K562 (cell line): Measurements from ENCODE around the gene CMSS1. TPM values are rescaled to one million over a fixed set of nuclear protein-coding genes. Genes with fewer than 3 reads are reported as not detected.
"Not testable (repeated sequence)": the region's sequence is repeated elsewhere in the genome, so short reads cannot be mapped to it uniquely, and the experiment has no call there.

Experiments used
- ATAC-seq: fragments of 200-7000 bp; cut with Tn5 transposase; 3 replicates; pipeline ENCODE4 v1.9.1; 2020; ENCODE audit warnings: moderate library complexity
- BruUV-seq: library from RNA; stranded (reverse); fragments of 400-500 nt; replicated peaks from 2 replicates; lab custom pipeline; 2021; lab: Mats Ljungman, UMichigan
- CTCF ChIA-PET: fragments of 300-600 bp; formaldehyde crosslinking; extraction: SDS; loops from one replicate; lab custom pipeline; 2021; ENCODE audit warnings: low intra/inter-chr PET ratio; lab: Yijun Ruan, JAX
- POLR2A ChIA-PET: fragments of 300-600, 350-650 bp; sonication (Branson Sonifier 250); formaldehyde crosslinking; extraction: SDS; loops from one replicate; lab custom pipeline; 2021; ENCODE audit warnings: antibody characterized with exemption, inconsistent platforms; lab: Yijun Ruan, JAX
- DNase-seq, 4 experiments: peaks; one replicate each; pipeline versions ENCODE4 v3.0.0 to v3.0.0-alpha.2; 2011 to 2018; ENCODE audit warnings: low spot score in 3 of 4, mixed read lengths in 3 of 4; ENCODE audit errors: extremely low read depth in 1 of 4
- FAIRE-seq: peaks from 2 replicates; lab custom pipeline; 2011; peaks lifted over from hg19 to GRCh38; lab: Jason Lieb, UNC
- H2AFZ ChIP-seq: 2 replicates; pipeline ENCODE4 v1.6.0; 2011; ENCODE audit warnings: low read depth, low read length, control low read depth, inconsistent platforms
- H3K27ac ChIP-seq: fragments of 200-600 bp; 3 replicates; pipeline ENCODE4 v1.8.0; 2011; ENCODE audit warnings: low read depth, mild to moderate bottlenecking, control low read depth, inconsistent platforms, low read length, moderate library complexity, mixed read lengths; ENCODE audit errors: extremely low read depth
- H3K27me3 ChIP-seq, 2 experiments: fragments of 300-600 bp in 1 of 2; 2 replicates in 1 of 2; 3 replicates in 1 of 2; pipeline versions ENCODE4 v1.6.0 to v1.8.0; 2011; ENCODE audit warnings: inconsistent platforms in 2 of 2, low read length in 2 of 2, mild to moderate bottlenecking in 1 of 2, mixed read lengths in 1 of 2, moderate library complexity in 1 of 2; ENCODE audit not compliant: control insufficient read depth in 2 of 2, insufficient read depth in 2 of 2
- H3K36me3 ChIP-seq: fragments of 300-600 bp; 3 replicates; pipeline ENCODE4 v1.8.0; 2011; ENCODE audit warnings: mild to moderate bottlenecking, low read length, inconsistent platforms; ENCODE audit not compliant: control insufficient read depth, insufficient read depth
- H3K4me1 ChIP-seq, 2 experiments: fragments of 200-600 bp in 1 of 2; replicated peaks in 1 of 2; 2 replicates in 1 of 2; 3 replicates in 1 of 2; pipeline versions ENCODE4 v1.5.1 to v1.8.0; 2011; ENCODE audit warnings: inconsistent platforms in 2 of 2, low read length in 2 of 2, mild to moderate bottlenecking in 1 of 2, mixed read lengths in 1 of 2, moderate library complexity in 1 of 2; ENCODE audit not compliant: control insufficient read depth in 2 of 2, insufficient read depth in 2 of 2
- H3K4me2 ChIP-seq: 2 replicates; pipeline ENCODE4 v1.6.1; 2011; ENCODE audit warnings: low read length, control low read depth, inconsistent platforms, mixed read lengths; ENCODE audit not compliant: insufficient read depth
- H3K4me3 ChIP-seq: fragments of 200-600 bp; sonication (generic), shearing (Covaris generic); 2 replicates; pipeline ENCODE4 v1.5.1; 2016; ENCODE audit warnings: control low read depth, inconsistent platforms
- H3K79me2 ChIP-seq: fragments of 200-600 bp; 3 replicates; pipeline ENCODE4 v1.8.0; 2011; ENCODE audit warnings: low read length, inconsistent platforms; ENCODE audit not compliant: control insufficient read depth, insufficient read depth
- H3K9ac ChIP-seq, 2 experiments: 2 replicates each; pipeline versions ENCODE4 v1.6.0 to v1.6.1; 2011; ENCODE audit warnings: low read depth in 2 of 2, low read length in 2 of 2, control low read depth in 1 of 2, inconsistent platforms in 1 of 2, mild to moderate bottlenecking in 1 of 2, mixed read lengths in 1 of 2; ENCODE audit not compliant: insufficient read depth in 1 of 2
- H3K9me1 ChIP-seq: one replicate; pipeline ENCODE4 v1.6.0; 2011; ENCODE audit warnings: inconsistent platforms, mild to moderate bottlenecking, low read length, moderate library complexity; ENCODE audit not compliant: control insufficient read depth, insufficient read depth
- H3K9me3 ChIP-seq: replicated peaks from 2 replicates; pipeline ENCODE4 v1.5.1; 2011; ENCODE audit warnings: low read depth, low read length, inconsistent platforms; ENCODE audit not compliant: control insufficient read depth, insufficient read depth
- H4K20me1 ChIP-seq: replicated peaks from 2 replicates; pipeline ENCODE4 v1.6.1; 2011; ENCODE audit warnings: low read length, inconsistent platforms, mixed read lengths; ENCODE audit not compliant: control insufficient read depth, insufficient read depth
- SLC30A9 ChIP-seq: fragments of 250-450 bp; sonication (Bioruptor Pico); IDR thresholded peaks from 2 replicates; pipeline ENCODE4 v1.8.0; 2022; ENCODE audit warnings: mild to moderate bottlenecking, moderate library complexity
- WGBS: fragments of 100-300 bp; shearing (Covaris generic); methylation state at CpG from one replicate; pipeline ENCODE4 v1.1.6; 2016; ENCODE audit warnings: low coverage, mixed read lengths; ENCODE audit not compliant: insufficient coverage; ENCODE audit errors: missing lambda C conversion rate; 5-methylcytosine and 5-hydroxymethylcytosine counted together
- in situ Hi-C: fragments of 300-500 bp; cut with MboI; formaldehyde crosslinking; loops from 4 replicates; pipeline ENCODE4 v1.15.0; 2018; ENCODE audit warnings: inconsistent platforms, mixed read lengths
- intact Hi-C: fragments of 100-400 bp; cut with micrococcal nuclease; formaldehyde crosslinking; loops from 2 replicates; pipeline ENCODE4 v1.14.2; 2022
- polyA plus RNA-seq, 8 experiments: library from polyadenylated mRNA; depleted of rRNA in 4 of 8; stranded (reverse) in 5 of 8; unstranded in 3 of 8; fragments of >200 nt; fragmentation: Nextera tagmentation in 2 of 8; fragmentation: Illumina TruSeq in 1 of 8; extraction: Ambion mirVana in 2 of 8; extraction: Trizol in 1 of 8; gene quantifications; 2 replicates each; pipeline versions ENCODE4 v1.2.1 to v1.2.3, GENCODE V29; 2011 to 2014; ENCODE audit warnings: inconsistent platforms in 1 of 8, missing spikeins in 1 of 8
- total RNA-seq, 7 experiments: library from RNA; depleted of rRNA in 6 of 7; stranded (reverse); fragments of >200 nt in 6 of 7; fragmentation: Illumina TruSeq in 2 of 7; extraction: Trizol in 2 of 7; gene quantifications; 2 replicates each; pipeline versions ENCODE4 v1.2.1 to v1.2.3, GENCODE V29; 2011 to 2021; ENCODE audit warnings: low replicate concordance in 1 of 7
- TF ChIP-seq, protein P1 (sequence below): fragments of 450-650 bp; IDR thresholded peaks from 2 replicates; pipeline ENCODE4 v1.6.1; 2016; ENCODE audit warnings: antibody characterized with exemption
- TF ChIP-seq, protein P2 (sequence below): fragments of 450-650 bp; formaldehyde crosslinking; conservative IDR thresholded peaks from 2 replicates; pipeline ENCODE4 v1.4.0; 2022; ENCODE audit warnings: mild to moderate bottlenecking, missing genetic modification characterization
- TF ChIP-seq, protein P3 (sequence below): IDR thresholded peaks from 2 replicates; pipeline ENCODE4 v1.6.1; 2016; ENCODE audit warnings: missing genetic modification characterization, missing compliant biosample characterization

Gene CMSS1
- total and polyA plus RNA-seq, 9 of the 15 experiments (the other 6 are each of a cell fraction or from before 2014, with no cell fraction given) = 46.9 to 109 (median 72.3) TPM

DNA sequence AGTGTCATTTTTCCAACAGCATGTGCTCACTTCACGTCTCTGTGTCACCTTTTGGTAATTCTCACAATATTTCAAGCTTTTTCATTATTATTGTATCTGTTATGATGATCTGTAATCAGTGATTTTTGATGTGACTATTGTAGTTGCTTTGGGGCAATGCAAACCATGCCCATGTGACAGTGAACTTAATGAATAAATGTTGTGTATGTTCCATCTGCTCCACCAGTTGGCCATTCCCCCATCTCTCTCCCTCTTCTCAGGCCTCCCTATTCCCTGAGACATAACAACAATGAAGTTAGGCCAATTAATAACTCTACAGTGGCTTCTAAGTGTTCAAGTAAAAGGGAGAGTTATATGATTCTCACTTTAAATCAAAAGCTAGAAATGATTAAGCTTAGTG is 410.6 kb downstream of the CMSS1 start (continued):
- TF ChIP-seq SLC30A9 (CRISPR knock-in tag) = no peak

DNA sequence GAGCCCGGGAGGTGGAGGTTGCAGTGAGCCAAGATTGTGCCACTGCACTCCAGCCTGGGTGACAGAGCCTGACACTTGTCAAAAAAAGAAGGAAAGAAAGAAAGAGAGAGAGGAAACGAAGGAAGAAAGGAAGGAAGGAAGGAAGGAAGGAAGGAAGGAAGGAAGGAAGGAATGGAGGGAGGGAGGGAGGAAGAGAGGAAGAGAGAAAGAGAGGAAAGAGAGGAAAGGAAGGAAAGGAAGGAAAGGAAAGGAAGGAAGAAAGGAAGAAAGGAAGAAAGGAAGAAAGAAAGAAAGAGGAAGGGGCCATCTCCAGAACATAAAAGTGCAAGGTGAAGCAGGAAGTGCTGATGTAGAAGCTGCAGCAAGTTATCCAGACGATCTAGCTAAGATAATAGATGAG is 411.5 kb downstream of the CMSS1 start:
- CTCF ChIA-PET, H4K20me1 ChIP-seq, H3K4me3 ChIP-seq, ATAC-seq, H3K27me3 ChIP-seq, POLR2A ChIA-PET, H3K79me2 ChIP-seq, in situ Hi-C loops, H3K9me3 ChIP-seq, DNase-seq, BruUV-seq, H3K9me1 ChIP-seq, FAIRE-seq, H3K4me2 ChIP-seq, H3K9ac ChIP-seq, intact Hi-C loops, H3K36me3 ChIP-seq, H3K27ac ChIP-seq: not testable (repeated sequence)
- peaks cover 4 to 11% of the 10 kb centered on the region in 2 experiments; a peak in 3 of 5 replicates for H3K4me1 ChIP-seq
- 45% methylated on average over 2 of the region's 3 CpGs for WGBS
- TF ChIP-seq, protein P1, sequence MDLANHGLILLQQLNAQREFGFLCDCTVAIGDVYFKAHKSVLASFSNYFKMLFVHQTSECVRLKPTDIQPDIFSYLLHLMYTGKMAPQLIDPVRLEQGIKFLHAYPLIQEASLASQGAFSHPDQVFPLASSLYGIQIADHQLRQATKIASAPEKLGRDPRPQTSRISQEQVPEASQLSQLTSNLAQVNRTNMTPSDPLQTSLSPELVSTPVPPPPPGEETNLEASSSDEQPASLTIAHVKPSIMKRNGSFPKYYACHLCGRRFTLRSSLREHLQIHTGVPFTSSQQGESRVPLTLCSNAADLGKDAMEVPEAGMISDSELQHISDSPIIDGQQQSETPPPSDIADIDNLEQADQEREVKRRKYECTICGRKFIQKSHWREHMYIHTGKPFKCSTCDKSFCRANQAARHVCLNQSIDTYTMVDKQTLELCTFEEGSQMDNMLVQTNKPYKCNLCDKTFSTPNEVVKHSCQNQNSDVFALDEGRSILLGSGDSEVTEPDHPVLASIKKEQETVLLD = 0 out of 2 replicates have a peak, but pooled peaks have one; percentile 41
- TF ChIP-seq, protein P2, sequence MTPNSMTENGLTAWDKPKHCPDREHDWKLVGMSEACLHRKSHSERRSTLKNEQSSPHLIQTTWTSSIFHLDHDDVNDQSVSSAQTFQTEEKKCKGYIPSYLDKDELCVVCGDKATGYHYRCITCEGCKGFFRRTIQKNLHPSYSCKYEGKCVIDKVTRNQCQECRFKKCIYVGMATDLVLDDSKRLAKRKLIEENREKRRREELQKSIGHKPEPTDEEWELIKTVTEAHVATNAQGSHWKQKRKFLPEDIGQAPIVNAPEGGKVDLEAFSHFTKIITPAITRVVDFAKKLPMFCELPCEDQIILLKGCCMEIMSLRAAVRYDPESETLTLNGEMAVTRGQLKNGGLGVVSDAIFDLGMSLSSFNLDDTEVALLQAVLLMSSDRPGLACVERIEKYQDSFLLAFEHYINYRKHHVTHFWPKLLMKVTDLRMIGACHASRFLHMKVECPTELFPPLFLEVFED (CRISPR knock-in tag) = 0 out of 2 replicates have a peak, but pooled peaks have one; percentile 36
- TF ChIP-seq, protein P3, sequence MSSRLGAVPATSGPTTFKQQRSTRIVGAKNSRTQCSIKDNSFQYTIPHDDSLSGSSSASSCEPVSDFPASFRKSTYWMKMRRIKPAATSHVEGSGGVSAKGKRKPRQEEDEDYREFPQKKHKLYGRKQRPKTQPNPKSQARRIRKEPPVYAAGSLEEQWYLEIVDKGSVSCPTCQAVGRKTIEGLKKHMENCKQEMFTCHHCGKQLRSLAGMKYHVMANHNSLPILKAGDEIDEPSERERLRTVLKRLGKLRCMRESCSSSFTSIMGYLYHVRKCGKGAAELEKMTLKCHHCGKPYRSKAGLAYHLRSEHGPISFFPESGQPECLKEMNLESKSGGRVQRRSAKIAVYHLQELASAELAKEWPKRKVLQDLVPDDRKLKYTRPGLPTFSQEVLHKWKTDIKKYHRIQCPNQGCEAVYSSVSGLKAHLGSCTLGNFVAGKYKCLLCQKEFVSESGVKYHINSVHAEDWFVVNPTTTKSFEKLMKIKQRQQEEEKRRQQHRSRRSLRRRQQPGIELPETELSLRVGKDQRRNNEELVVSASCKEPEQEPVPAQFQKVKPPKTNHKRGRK (tag) = peak; percentile 80
- H2AFZ ChIP-seq = 0 out of 2 replicates have a peak overlapping the region, but pooled peaks have one; percentile 23
